HG02678 (cell line): Measurements from ENCODE around the gene DNAL1.
"Not testable (repeated sequence)": the region's sequence is repeated elsewhere in the genome, so short reads cannot be mapped to it uniquely, and the experiment has no call there.

Experiments used
- ATAC-seq: cut with Tn5 transposase; IDR thresholded peaks from one replicate; pipeline ENCODE4 v1.9.1; 2021; ENCODE audit warnings: mild to moderate bottlenecking, moderate library complexity; ENCODE audit not compliant: unreplicated experiment

The DNAL1 gene, protein sequence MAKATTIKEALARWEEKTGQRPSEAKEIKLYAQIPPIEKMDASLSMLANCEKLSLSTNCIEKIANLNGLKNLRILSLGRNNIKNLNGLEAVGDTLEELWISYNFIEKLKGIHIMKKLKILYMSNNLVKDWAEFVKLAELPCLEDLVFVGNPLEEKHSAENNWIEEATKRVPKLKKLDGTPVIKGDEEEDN

GRCh38 chr14:73644531-73645247 lies at the start of gene DNAL1:
Gene DNAL1 (plus strand): TSS chr14:73644986. CDS start chr14:73645040, 54 bp downstream.
- peak; percentile 97 for ATAC-seq

GRCh38 chr14:73599499-73599898 lies 45.3 kb upstream of the DNAL1 start:
- no peak for ATAC-seq

DNA sequence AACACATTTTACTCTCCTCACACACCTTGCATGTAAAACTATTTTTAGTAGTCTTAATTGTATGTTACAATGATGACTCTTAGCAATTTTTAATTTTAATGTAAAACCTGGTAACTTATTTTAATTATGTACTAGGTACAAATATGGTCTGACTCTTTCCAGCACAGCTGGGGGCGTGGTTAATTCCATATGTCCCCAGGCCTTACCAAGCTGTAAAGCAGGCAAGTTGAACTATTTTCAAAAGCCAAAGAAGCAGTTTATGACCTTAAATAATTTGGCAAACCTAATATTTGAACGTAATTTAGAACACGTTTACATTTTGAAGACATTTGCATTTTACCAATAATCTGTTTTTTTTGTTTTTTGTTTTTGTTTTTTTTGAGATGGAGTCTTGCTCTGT lies 41.8 kb upstream of the DNAL1 start:
- ATAC-seq = no peak

GRCh38 chr14:73606271-73606670 lies 38.5 kb upstream of the DNAL1 start:
- ATAC-seq = no peak

GRCh38 chr14:73607241-73607640 lies 37.5 kb upstream of the DNAL1 start:
- no peak for ATAC-seq

DNA sequence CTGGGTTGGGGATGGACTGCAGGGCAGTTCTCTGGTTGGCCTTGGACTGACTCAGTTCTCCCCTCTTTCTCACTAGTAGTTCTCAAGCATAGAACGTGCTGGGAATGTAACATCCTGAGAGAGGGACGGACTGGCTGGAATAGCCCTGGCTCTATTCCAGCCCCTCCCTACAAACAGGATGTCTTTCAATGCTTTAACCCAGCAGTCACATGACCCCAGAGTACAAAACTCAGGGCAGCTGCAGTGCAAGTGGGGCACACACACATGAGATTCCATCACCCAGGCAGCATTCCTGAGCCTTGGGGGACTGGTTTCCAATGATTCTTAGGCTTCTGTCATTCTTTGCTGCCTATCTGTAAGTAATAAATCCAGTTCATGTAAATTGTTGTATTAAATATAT lies 34.1 kb upstream of the DNAL1 start:
- ATAC-seq = no peak

DNA sequence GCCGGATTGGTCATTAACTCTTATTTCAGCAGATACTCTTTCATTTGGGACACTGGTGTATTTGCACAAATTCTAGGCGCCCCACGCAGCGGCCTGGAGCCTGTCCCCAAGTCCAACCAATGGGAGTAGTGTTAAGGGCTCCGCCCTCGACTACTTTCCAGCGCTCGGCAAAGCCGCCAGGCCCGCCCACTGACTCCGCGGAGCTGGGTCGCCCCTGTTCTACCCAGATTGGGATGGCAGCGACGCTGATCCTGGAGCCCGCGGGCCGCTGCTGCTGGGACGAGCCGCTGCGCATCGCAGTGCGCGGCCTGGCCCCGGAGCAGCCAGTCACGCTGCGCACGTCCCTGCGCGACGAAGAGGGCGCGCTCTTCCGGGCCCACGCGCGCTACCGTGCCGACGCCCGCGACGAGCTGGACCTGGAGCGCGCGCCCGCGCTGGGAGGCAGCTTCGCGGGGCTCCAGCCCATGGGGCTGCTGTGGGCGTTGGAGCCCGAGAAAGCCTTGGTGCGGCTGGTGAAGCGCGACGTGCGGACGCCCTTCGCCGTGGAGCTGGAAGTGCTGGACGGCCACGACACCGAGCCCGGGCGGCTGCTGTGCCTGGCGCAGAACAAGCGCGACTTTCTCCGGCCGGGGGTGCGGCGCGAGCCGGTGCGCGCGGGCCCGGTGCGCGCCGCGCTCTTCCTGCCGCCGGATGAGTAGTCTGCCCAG lies 32.3 kb upstream of the DNAL1 start, which contains the start of gene ACOT6:
TSS of gene ACOT6 (plus strand) at position 179 of the 707 bp plus-strand sequence. CDS start at position 234, 55 bp downstream.
- ATAC-seq = peak; percentile 73

- no peak for ATAC-seq
Measured at GRCh38 chr14:73613046-73613383, 31.8 kb upstream of the DNAL1 start.

DNA sequence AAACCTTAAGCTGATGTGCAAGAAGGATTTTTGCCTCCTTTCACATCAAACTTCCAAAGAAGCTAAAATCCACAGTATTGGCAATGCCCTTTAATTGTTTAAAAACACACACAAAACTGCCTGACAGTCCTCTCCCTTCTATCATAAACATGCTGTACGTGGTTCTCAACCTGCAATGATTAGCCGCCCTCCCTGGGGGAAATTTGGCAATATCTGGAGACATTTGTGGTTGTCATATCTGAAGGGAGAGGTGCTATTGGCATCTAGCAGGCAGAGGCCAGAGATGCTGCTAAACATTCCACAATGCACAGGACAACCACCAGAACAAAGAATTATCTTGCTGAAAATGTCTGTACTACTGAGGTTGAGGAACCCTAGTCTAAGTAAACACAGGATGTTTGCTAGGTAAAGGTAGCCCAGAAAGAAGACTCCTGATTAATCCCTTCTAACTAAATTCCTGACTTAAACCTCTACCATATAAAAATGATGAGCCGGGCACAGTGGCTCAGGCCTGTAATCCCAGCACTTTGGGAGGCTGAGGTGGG lies 31.3 kb upstream of the DNAL1 start:
- ATAC-seq = no peak

DNA sequence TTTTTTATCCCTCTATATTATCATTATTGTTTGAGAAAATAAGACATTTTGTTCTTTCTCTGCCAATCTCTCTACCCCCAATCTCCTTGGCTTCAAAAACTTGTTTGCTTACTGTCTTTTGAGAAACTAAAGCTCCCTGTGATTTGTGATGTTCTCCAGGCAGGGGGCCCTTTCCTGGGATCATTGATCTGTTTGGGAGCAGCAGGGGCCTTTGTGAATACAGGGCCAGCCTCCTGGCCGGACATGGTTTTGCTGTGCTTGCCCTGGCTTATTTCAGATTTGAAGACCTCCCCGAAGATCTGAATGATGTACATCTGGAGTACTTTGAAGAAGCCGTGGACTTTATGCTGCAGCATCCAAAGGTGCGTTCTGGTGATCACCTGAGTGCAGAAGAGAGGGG lies 28.0 kb upstream of the DNAL1 start:
- no peak for ATAC-seq

- ATAC-seq = no peak
Measured at GRCh38 chr14:73619524-73619923, 25.3 kb upstream of the DNAL1 start.

DNA sequence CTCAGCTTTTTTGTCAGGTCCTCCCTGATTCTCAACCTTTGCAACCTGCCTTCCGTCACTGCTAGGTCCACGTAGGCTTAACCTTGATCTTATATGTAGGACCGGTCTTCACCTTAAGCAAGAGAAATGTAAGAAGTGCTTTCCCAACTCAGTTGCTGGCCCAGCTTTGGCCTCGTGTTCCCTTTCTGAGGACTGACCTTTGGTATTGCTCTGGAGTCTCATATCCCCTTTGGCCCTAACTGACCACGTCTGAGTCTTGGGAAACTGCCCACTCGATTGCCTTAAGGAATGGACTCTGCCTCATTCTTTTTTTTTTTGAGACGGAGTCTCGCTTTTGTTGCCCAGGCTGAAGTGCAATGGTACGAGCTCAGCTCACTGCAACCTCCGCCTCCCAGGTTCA lies 24.5 kb upstream of the DNAL1 start:
- ATAC-seq = no peak

GRCh38 chr14:73623504-73624054 lies 21.2 kb upstream of the DNAL1 start:
- no peak for ATAC-seq

- no peak for ATAC-seq
Measured at GRCh38 chr14:73625706-73626105, 19.1 kb upstream of the DNAL1 start.

DNA sequence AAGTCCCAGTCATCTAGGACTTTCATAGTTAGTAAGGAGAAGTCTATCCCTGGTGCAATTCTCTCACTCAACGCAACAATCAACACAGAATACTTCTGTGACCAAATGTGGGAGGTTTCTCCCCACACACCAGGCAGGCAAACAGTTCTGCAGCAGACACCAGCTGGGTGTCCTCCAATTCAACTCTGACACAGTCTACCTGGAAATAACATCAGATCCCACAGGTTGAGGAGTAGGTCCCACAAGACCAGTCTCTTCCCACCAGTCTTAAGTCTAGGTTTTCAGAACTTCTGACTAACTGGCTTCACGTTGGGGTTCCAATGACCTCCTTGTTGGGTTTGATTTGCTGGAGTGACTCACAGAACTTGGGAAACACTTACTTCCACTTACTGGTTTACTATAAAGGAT lies 17.6 kb upstream of the DNAL1 start:
- ATAC-seq = no peak

- ATAC-seq = no peak
Measured at GRCh38 chr14:73630009-73630780, 14.6 kb upstream of the DNAL1 start.

GRCh38 chr14:73633116-73634010 lies 11.4 kb upstream of the DNAL1 start:
- peak; percentile 63 for ATAC-seq

- no peak for ATAC-seq
Measured at GRCh38 chr14:73634011-73634833, 10.6 kb upstream of the DNAL1 start.

- ATAC-seq = not testable (repeated sequence)
Measured at GRCh38 chr14:73636355-73636754, 8.4 kb upstream of the DNAL1 start.
